ENCODE measurements around the gene PRR14.

- no peak for TF ChIP-seq CTCF (IDR thresholded peaks at IDR 0.05)
- TF ChIP-seq POLR2A (IDR thresholded peaks at IDR 0.05), result no peak
These were observed 3.5 kb upstream of the PRR14 start for GRCh38 chr16:30647274-30647571.

Measured in prostate gland (tissue), 2 donors.